SK-N-SH treated with all-trans-retinoic acid at 6 μM for 48 hours (cell line): ENCODE data around the gene GSDMA.

ENCODE experiments used
- BACH2 ChIP-seq: fragments of 250-450 bp; sonication (Bioruptor Pico); IDR thresholded peaks from 2 replicates; pipeline ENCODE4 v1.9.0; 2021; ENCODE audit warnings: mild to moderate bottlenecking, borderline replicate concordance
- RARB ChIP-seq: fragments of 250-450 bp; sonication (Bioruptor Pico); IDR thresholded peaks from 2 replicates; pipeline ENCODE4 v1.8.0; 2021; ENCODE audit warnings: mild to moderate bottlenecking, moderate library complexity
- ZFP30 ChIP-seq: fragments of 450-650 bp; formaldehyde crosslinking; IDR thresholded peaks from 2 replicates; pipeline ENCODE4 v1.5.0; 2022; ENCODE audit warnings: mild to moderate bottlenecking, moderate library complexity
- ZNF70 ChIP-seq: fragments of 450-650 bp; formaldehyde crosslinking; IDR thresholded peaks from 2 replicates; pipeline ENCODE4 v1.5.0; 2020; ENCODE audit warnings: mild to moderate bottlenecking, moderate library complexity
- TF ChIP-seq, protein P1 (sequence below): fragments of 250-450 bp; sonication (Bioruptor Pico); IDR thresholded peaks from 2 replicates; pipeline ENCODE4 v1.8.0; 2021; ENCODE audit warnings: low read depth, mild to moderate bottlenecking, moderate library complexity, borderline replicate concordance

DNA sequence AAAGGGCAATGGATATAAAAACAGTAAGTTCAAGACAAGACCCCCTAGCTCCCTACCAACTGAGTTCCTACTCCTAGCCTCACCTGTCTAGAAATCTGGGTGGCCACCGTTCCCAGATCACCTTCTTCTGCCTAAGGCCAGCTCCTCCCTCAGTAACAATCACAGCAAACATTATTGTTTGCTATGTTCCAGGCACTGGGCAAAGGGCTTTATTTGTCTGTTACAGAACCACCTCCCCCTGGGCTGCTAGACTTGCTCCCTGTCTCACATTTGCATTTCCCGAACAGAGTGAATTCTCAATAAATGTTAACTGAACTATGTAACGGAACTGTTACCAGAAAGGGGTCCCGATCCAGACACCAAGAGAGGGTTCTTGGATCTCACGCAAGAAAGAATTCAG, 28.5 kb upstream of the GSDMA start:
- TF ChIP-seq, protein P1, sequence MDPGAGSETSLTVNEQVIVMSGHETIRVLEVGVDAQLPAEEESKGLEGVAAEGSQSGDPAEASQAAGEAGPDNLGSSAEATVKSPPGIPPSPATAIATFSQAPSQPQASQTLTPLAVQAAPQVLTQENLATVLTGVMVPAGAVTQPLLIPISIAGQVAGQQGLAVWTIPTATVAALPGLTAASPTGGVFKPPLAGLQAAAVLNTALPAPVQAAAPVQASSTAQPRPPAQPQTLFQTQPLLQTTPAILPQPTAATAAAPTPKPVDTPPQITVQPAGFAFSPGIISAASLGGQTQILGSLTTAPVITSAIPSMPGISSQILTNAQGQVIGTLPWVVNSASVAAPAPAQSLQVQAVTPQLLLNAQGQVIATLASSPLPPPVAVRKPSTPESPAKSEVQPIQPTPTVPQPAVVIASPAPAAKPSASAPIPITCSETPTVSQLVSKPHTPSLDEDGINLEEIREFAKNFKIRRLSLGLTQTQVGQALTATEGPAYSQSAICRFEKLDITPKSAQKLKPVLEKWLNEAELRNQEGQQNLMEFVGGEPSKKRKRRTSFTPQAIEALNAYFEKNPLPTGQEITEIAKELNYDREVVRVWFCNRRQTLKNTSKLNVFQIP: no peak
- TF ChIP-seq RARB (CRISPR knock-in tag) (no peak), ZFP30 (CRISPR knock-in tag) (no peak), ZNF70 (CRISPR knock-in tag) (no peak), BACH2 (no peak)
